ENCODE data around the gene RNASEH2A. TPM values are rescaled to one million over a fixed set of nuclear protein-coding genes. Genes with fewer than 3 reads are reported as not detected.
A peak's percentile ranks its signal among the peaks of the same experiment; 100 is the strongest.

The RNASEH2A gene
- total and polyA plus RNA-seq, 2 of the 4 experiments (the other 2 are of a cell fraction): 34.9 to 44.6 TPM

DNA sequence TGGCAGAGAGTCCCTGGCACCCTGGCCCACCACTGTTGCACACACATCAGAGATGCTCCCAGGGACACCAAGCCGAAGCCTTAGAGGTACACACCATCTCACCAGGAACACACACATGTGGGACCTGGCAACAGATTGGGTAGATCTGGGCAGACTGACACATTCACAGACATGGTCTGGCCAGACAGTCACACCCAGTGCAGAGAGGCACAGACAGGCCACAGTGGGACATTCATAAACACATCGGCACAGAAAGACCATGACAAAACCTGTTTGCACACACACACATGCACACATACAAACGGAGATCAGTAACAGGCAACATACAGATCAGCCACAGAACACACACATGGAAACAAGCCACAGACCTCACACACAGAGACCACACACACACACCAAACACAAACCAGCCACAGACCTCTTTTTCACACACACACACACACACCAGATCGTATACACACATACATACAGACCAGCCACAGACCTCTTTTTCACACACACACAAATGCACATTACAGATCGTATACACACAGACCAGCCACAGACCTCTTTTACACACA lies 21.4 kb upstream of the RNASEH2A start:
- no TSS peak for BruUV-seq (replicated peaks)
- Histone ChIP-seq H3K56ac (ENCODE audit: extremely low read depth, insufficient read depth, low read length) (no peak overlapping the region), H3K4me3 (ENCODE audit: insufficient read depth, low read depth, low read length) (no peak overlapping the region), H4K5ac (ENCODE audit: low read depth, low read length) (peak overlapping the region; percentile 77; the same call in 1 of the 2 replicates), H2BK120ac (ENCODE audit: low read depth, low read length) (peak overlapping the region; percentile 88), H3K9ac (ENCODE audit: low read depth, low read length) (no peak overlapping the region), H4K20me1 (ENCODE audit: insufficient read depth, low read length) (peaks cover 3% of the 10 kb centered on the region; the same call in 1 of the 2 replicates), H3K9me1 (ENCODE audit: insufficient read depth, low read length) (peaks cover 25% of the 10 kb centered on the region), H2BK20ac (ENCODE audit: low read depth, low read length) (peak overlapping the region; percentile 62), H3K9me3 (ENCODE audit: control insufficient read depth, insufficient read depth, low read length) (no peaks in the 10 kb centered on the region), H4K91ac (ENCODE audit: insufficient read depth, low read depth, low read length) (peak overlapping the region; percentile 40), H3K27ac (ENCODE audit: insufficient read depth, low read length) (peak overlapping the region; percentile 13; the same call in 1 of the 2 replicates), H2BK5ac (ENCODE audit: low read depth, low read length, poor library complexity, severe bottlenecking) (peak overlapping the region; percentile 95), H3K18ac (ENCODE audit: low read depth, low read length) (peak overlapping the region; percentile 1; the same call in 1 of the 2 replicates), H3K36me3 (ENCODE audit: control insufficient read depth, insufficient read depth, low read length) (no peaks in the 10 kb centered on the region), H2AFZ (replicated peaks; ENCODE audit: low read length, poor library complexity) (peak overlapping the region; percentile 86), H4K8ac (ENCODE audit: low read depth in 2 of 2, low read length in 2 of 2) (peak overlapping the region; percentile 3 to 79; a peak in 3 of 4 replicates), H2AK5ac (ENCODE audit: low read depth, low read length) (peak overlapping the region; percentile 97), H2AK9ac (replicated peaks; ENCODE audit: low read depth, low read length, poor library complexity) (peak overlapping the region; percentile 81), H3K4me2 (ENCODE audit: low read depth, low read length) (no peak overlapping the region), H3K4me1 (ENCODE audit: control insufficient read depth, insufficient read depth, low read length) (peaks cover 46% of the 10 kb centered on the region), H3K27me3 (ENCODE audit: control insufficient read depth, insufficient read depth, low read length) (no peaks in the 10 kb centered on the region), H3K4ac (ENCODE audit: low read depth, low read length) (peak overlapping the region; percentile 80), H3K23ac (ENCODE audit: low read depth, low read length) (peak overlapping the region; percentile 48), H3K14ac (replicated peaks; ENCODE audit: low read depth, low read length) (peak overlapping the region; percentile 45; the same call in 1 of the 2 replicates), H3K79me1 (ENCODE audit: low read depth in 1 of 2, low read length in 2 of 2) (peaks cover 0 to 32% of the 10 kb centered on the region in 2 experiments; a peak in 2 of 4 replicates), H2BK15ac (ENCODE audit: low read depth, low read length) (peak overlapping the region; percentile 22; the same call in 2 of the 3 replicates)
- WGBS, 2 experiments (ENCODE audit: extremely low coverage in 2 of 2, insufficient read length in 1 of 2): 39% methylated on average over 5 of the region's 5 CpGs; no CpG with 5 or more reads in 1 of the 2 experiments
- intact Hi-C loops (cut with micrococcal nuclease) (no loop called here), dilution Hi-C loops (cut with HindIII; ENCODE audit: low sequenced_read_pairs, unreplicated experiment) (no loop called here), in situ Hi-C loops (cut with MboI; ENCODE audit: low sequenced_read_pairs) (loop anchor here (25.0 kb wide), 1 partner anchor 1052 kb away; no protein-coding TSS in a partner anchor)
- POLR2A ChIA-PET (ENCODE audit: unreplicated experiment): no interaction called here
- TF ChIP-seq SMC3 (IDR thresholded peaks at IDR 0.05; ENCODE audit: low read depth, low read length): no peak
- TF ChIP-seq RAD21 (IDR thresholded peaks at IDR 0.05; ENCODE audit: low read length): no peak
- TF ChIP-seq RCOR1 (IDR thresholded peaks at IDR 0.05; ENCODE audit: insufficient replicate concordance, low read length): no peak
- TF ChIP-seq CEBPB (IDR thresholded peaks at IDR 0.05; ENCODE audit: low read depth, low read length): no peak
- TF ChIP-seq MXI1 (IDR thresholded peaks at IDR 0.05; ENCODE audit: borderline replicate concordance, low read depth, low read length): no peak
- no peak for TF ChIP-seq RFX5 (IDR thresholded peaks at IDR 0.05; ENCODE audit: low read depth, low read length)
- TF ChIP-seq FOS (IDR thresholded peaks at IDR 0.05; ENCODE audit: low read depth, low read length): no peak
- TF ChIP-seq MAZ (IDR thresholded peaks at IDR 0.05; ENCODE audit: borderline replicate concordance, low read depth, low read length): no peak
- no peak for TF ChIP-seq POLR2A (IDR thresholded peaks at IDR 0.05; ENCODE audit: low read depth, low read length)
- DNase-seq (peak; percentile 26), ATAC-seq (ENCODE audit: low read depth) (no peak)
- CTCF ChIA-PET: no interaction called here
